ENCODE measurements around the gene KCNK1.

GRCh38 chr1:233661376-233662159, 47.7 kb downstream of the KCNK1 start:
- no peak for TF ChIP-seq ZNF274 (IDR thresholded peaks at IDR 0.05; ENCODE audit: low read depth, low read length)
- no peak for TF ChIP-seq SUZ12 (IDR thresholded peaks at IDR 0.05; ENCODE audit: extremely low read depth, insufficient read depth, insufficient read length)
